ENCODE measurements around the gene DNM3.

DNA sequence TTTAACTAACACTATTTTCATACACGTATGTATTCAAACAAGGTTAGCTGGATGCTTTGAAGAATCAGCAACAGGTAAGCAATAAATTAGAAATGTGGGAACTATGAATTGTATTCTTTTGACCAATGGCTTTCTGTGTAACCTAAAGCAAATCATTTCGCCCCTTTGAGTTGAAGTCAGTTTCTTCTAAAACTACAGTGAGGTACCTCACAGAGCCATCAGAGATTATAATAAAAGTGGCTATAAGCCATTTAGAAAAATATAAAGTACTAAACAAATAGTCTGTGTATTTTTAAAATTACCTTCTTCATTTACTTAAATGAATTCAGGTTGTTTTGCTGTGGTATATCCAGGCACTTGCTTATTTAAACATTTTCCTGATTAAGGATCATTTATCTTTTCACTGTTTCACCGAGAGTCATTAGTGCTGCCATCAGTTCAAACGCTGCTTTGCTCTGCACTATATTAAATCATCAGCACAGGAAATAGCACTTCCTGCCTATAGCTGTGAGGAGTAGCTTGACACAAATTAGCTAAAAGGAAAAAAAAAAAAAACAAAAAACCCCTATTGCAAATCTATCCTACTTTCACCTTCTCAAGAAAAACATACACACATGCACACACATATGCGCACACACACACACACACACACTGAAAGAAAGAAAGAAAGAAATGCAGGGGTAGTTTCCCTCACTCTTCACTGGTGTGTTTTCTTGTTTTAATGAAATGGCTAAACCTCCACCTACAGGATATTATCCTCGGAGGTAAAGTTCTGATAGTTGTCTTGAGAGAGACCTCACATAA, 539.3 kb downstream of the DNM3 start:
- no peak for TF ChIP-seq CTCF (IDR thresholded peaks at IDR 0.05; ENCODE audit: extremely low read depth in 1 of 2, insufficient read depth in 1 of 2, low read depth in 1 of 2, low read length in 2 of 2)
- TF ChIP-seq, protein P1, sequence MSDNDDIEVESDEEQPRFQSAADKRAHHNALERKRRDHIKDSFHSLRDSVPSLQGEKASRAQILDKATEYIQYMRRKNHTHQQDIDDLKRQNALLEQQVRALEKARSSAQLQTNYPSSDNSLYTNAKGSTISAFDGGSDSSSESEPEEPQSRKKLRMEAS (IDR thresholded peaks at IDR 0.05; ENCODE audit: insufficient read depth, insufficient read length) = no peak
- TF ChIP-seq EZH2 (IDR thresholded peaks at IDR 0.05; ENCODE audit: borderline replicate concordance, low read depth, low read length, severe bottlenecking) = no peak
- TF ChIP-seq POLR2A (IDR thresholded peaks at IDR 0.05; ENCODE audit: low read depth, low read length) = no peak
- no peak for TF ChIP-seq POLR2AphosphoS5 (IDR thresholded peaks at IDR 0.05; ENCODE audit: insufficient read depth, low read depth, low read length)
- TF ChIP-seq MYC (IDR thresholded peaks at IDR 0.05; ENCODE audit: low read depth, low read length) = no peak
- TF ChIP-seq JUN (IDR thresholded peaks at IDR 0.05; ENCODE audit: borderline replicate concordance, insufficient read depth, insufficient read length, low read depth) = no peak
- no peak for TF ChIP-seq GATA2 (IDR thresholded peaks at IDR 0.05; ENCODE audit: insufficient read depth, insufficient read length, low read depth, low read length)
